ENCODE data around the gene CDH10.

DNA sequence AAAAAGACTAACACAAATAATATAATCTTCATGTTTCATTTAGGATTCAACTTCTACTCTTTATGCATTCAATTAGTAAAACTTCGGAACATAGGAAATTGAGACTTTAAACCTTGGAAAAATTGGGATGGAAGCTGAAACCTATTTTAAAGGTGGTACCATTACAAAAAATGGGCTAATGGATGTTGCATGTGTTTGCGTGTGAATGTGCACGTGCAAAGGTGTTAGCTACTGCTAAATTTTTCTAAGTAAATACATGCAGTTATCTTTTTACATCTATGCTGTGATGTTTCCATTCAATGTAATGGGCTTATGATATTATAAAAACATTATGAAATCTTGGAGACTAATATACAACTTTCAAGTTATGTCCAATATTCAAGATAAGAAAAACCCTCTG is 134.8 kb downstream of the CDH10 start:
- TF ChIP-seq, protein P1, sequence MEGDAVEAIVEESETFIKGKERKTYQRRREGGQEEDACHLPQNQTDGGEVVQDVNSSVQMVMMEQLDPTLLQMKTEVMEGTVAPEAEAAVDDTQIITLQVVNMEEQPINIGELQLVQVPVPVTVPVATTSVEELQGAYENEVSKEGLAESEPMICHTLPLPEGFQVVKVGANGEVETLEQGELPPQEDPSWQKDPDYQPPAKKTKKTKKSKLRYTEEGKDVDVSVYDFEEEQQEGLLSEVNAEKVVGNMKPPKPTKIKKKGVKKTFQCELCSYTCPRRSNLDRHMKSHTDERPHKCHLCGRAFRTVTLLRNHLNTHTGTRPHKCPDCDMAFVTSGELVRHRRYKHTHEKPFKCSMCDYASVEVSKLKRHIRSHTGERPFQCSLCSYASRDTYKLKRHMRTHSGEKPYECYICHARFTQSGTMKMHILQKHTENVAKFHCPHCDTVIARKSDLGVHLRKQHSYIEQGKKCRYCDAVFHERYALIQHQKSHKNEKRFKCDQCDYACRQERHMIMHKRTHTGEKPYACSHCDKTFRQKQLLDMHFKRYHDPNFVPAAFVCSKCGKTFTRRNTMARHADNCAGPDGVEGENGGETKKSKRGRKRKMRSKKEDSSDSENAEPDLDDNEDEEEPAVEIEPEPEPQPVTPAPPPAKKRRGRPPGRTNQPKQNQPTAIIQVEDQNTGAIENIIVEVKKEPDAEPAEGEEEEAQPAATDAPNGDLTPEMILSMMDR (IDR thresholded peaks at IDR 0.05): no peak
- TF ChIP-seq POLR2A (IDR thresholded peaks at IDR 0.05): no peak
